ENCODE results near the gene APBB2.

GRCh38 chr4:40897557-40898203, 316.7 kb downstream of the APBB2 start:
- TF ChIP-seq, protein P1, sequence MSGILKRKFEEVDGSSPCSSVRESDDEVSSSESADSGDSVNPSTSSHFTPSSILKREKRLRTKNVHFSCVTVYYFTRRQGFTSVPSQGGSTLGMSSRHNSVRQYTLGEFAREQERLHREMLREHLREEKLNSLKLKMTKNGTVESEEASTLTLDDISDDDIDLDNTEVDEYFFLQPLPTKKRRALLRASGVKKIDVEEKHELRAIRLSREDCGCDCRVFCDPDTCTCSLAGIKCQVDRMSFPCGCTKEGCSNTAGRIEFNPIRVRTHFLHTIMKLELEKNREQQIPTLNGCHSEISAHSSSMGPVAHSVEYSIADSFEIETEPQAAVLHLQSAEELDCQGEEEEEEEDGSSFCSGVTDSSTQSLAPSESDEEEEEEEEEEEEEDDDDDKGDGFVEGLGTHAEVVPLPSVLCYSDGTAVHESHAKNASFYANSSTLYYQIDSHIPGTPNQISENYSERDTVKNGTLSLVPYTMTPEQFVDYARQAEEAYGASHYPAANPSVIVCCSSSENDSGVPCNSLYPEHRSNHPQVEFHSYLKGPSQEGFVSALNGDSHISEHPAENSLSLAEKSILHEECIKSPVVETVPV (CRISPR knock-in tag; IDR thresholded peaks at IDR 0.05) = no peak
- TF ChIP-seq ARNTL (CRISPR knock-in tag; IDR thresholded peaks at IDR 0.05; ENCODE audit: borderline replicate concordance, low read depth) (no peak), POU6F1 (CRISPR knock-in tag; IDR thresholded peaks at IDR 0.05; ENCODE audit: borderline replicate concordance, low read depth) (no peak), RARB (CRISPR knock-in tag; IDR thresholded peaks at IDR 0.05) (no peak), ZNF8 (CRISPR knock-in tag; IDR thresholded peaks at IDR 0.05) (no peak), PATZ1 (CRISPR knock-in tag; IDR thresholded peaks at IDR 0.05; ENCODE audit: borderline replicate concordance) (no peak)

Measured in SK-N-SH treated with all-trans-retinoic acid at 6 μM for 48 hours (cell line).